Stimulated activated CD8-positive, alpha-beta memory T cell treated with anti-CD3 and anti-CD28 coated beads, Interleukin-12 subunit alpha, Interleukin-12 subunit beta, amount 100 ng/mL, for 4 hours (primary cell): ENCODE measurements around the gene NAP1L4.

Experiments
- DNase-seq: peaks from one replicate; pipeline ENCODE4 v3.0.0-alpha.2; 2020; ENCODE audit warnings: low read depth

Gene NAP1L4

GRCh38 chr11:2904153-2905052 lies 87.7 kb downstream of the NAP1L4 start:
- no peak for DNase-seq

GRCh38 chr11:2903672-2904011 lies 88.5 kb downstream of the NAP1L4 start:
- no peak for DNase-seq

- no peak for DNase-seq
These were observed 89.1 kb downstream of the NAP1L4 start for GRCh38 chr11:2902784-2903671.

- DNase-seq = peak; percentile 72
These were observed 90.0 kb downstream of the NAP1L4 start for GRCh38 chr11:2901854-2902783.

- no peak for DNase-seq
These were observed 90.8 kb downstream of the NAP1L4 start for GRCh38 chr11:2901196-2901796.

GRCh38 chr11:2899080-2899783 lies 92.9 kb downstream of the NAP1L4 start:
- no peak for DNase-seq

GRCh38 chr11:2898366-2899079 lies 93.6 kb downstream of the NAP1L4 start:
- DNase-seq = no peak

GRCh38 chr11:2897048-2897447 lies 95.1 kb downstream of the NAP1L4 start:
- no peak for DNase-seq

- DNase-seq = no peak
These were observed 96.1 kb downstream of the NAP1L4 start for GRCh38 chr11:2896047-2896446.
